SK-N-SH (cell line): ENCODE data around the gene MAGEF1. TPM values are rescaled to one million over a fixed set of nuclear protein-coding genes. Genes with fewer than 3 reads are reported as not detected.

Experiments used
- CTCF ChIA-PET: fragments of 300-600, 350-600 bp; formaldehyde crosslinking; extraction: SDS; loops from one replicate; lab custom pipeline; 2021; lab: Yijun Ruan, JAX
- POLR2A ChIA-PET: fragments of 350-600 bp; sonication (Branson Sonifier 250); formaldehyde crosslinking; extraction: SDS; loops from one replicate; lab custom pipeline; 2020; ENCODE audit warnings: antibody characterized with exemption, inconsistent platforms; lab: Yijun Ruan, JAX
- DNase-seq: peaks from one replicate; pipeline ENCODE4 v3.0.0; 2012
- H2AFZ ChIP-seq: fragments of 200-600 bp; sonication (generic); 2 replicates; pipeline ENCODE4 v1.8.1; 2016; ENCODE audit warnings: antibody characterized with exemption, mild to moderate bottlenecking, low read depth
- H3F3A ChIP-seq: fragments of 200-600 bp; sonication (generic); replicated peaks from 2 replicates; pipeline ENCODE3; 2016; ENCODE audit warnings: antibody characterized with exemption, mild to moderate bottlenecking; ENCODE audit not compliant: insufficient read depth
- H3K27ac ChIP-seq, 2 experiments: fragments of 200-500 bp in 1 of 2; fragments of 200-600 bp in 1 of 2; sonication (Bioruptor generic) in 1 of 2; sonication (generic), shearing (Covaris generic) in 1 of 2; 2 replicates each; pipeline versions ENCODE4 v1.5.1 to v1.6.1; 2014 to 2016; ENCODE audit warnings: low read depth in 2 of 2, inconsistent platforms in 1 of 2, low read length in 1 of 2, mild to moderate bottlenecking in 1 of 2, mixed read lengths in 1 of 2
- H3K27me3 ChIP-seq: fragments of 200-600 bp; sonication (generic), shearing (Covaris generic); 2 replicates; pipeline ENCODE4 v1.6.1; 2016; ENCODE audit warnings: mixed run types; ENCODE audit not compliant: insufficient read depth
- H3K36me3 ChIP-seq, 2 experiments: fragments of 200-500 bp in 1 of 2; fragments of 200-600 bp in 1 of 2; sonication (Bioruptor generic) in 1 of 2; sonication (generic) in 1 of 2; replicated peaks in 1 of 2; 2 replicates each; pipeline versions ENCODE3 to v1.5.1; 2014 to 2016; ENCODE audit warnings: low read length in 1 of 2, mild to moderate bottlenecking in 1 of 2; ENCODE audit not compliant: insufficient read depth in 2 of 2, control insufficient read depth in 1 of 2
- H3K4me1 ChIP-seq, 2 experiments: fragments of 200-500 bp in 1 of 2; fragments of 200-600 bp in 1 of 2; sonication (Bioruptor generic) in 1 of 2; sonication (generic), shearing (Covaris generic) in 1 of 2; 2 replicates each; pipeline versions ENCODE4 v1.5.1 to v1.6.1; 2014 to 2016; ENCODE audit warnings: low read depth in 1 of 2, low read length in 1 of 2, mixed run types in 1 of 2; ENCODE audit not compliant: insufficient read depth in 2 of 2, control insufficient read depth in 1 of 2
- H3K4me2 ChIP-seq: fragments of 200-600 bp; sonication (generic), shearing (Covaris generic); 2 replicates; pipeline ENCODE4 v1.6.1; 2017; ENCODE audit warnings: mixed run types
- H3K4me3 ChIP-seq, 2 experiments: fragments of 200-500 bp in 1 of 2; fragments of 200-600 bp in 1 of 2; sonication (Bioruptor generic) in 1 of 2; sonication (generic), shearing (Covaris generic) in 1 of 2; 2 replicates each; pipeline versions ENCODE4 v1.5.1 to v1.8.1; 2014 to 2016; ENCODE audit warnings: low read depth in 2 of 2, inconsistent platforms in 1 of 2, low read length in 1 of 2, mild to moderate bottlenecking in 1 of 2, mixed read lengths in 1 of 2, moderate library complexity in 1 of 2
- H3K79me2 ChIP-seq: fragments of 200-600 bp; sonication (generic); 2 replicates; pipeline ENCODE4 v1.8.1; 2017; ENCODE audit warnings: mild to moderate bottlenecking; ENCODE audit not compliant: insufficient read depth
- H3K9ac ChIP-seq: fragments of 200-600 bp; sonication (generic); 2 replicates; pipeline ENCODE4 v1.6.1; 2017; ENCODE audit warnings: mixed run types
- H3K9me2 ChIP-seq: fragments of 200-600 bp; sonication (generic); 2 replicates; pipeline ENCODE4 v1.6.1; 2017; ENCODE audit warnings: mixed run types
- H3K9me3 ChIP-seq: fragments of 200-600 bp; sonication (generic); 2 replicates; pipeline ENCODE4 v1.6.1; 2017; ENCODE audit warnings: mixed run types, mild to moderate bottlenecking, moderate library complexity
- H4K20me1 ChIP-seq: fragments of 200-600 bp; sonication (generic); 2 replicates; pipeline ENCODE4 v1.6.1; 2017; ENCODE audit warnings: mild to moderate bottlenecking, mixed run types; ENCODE audit not compliant: insufficient read depth
- CHD2 ChIP-seq: fragments of 150-350 bp; IDR thresholded peaks from 2 replicates; pipeline ENCODE4 v1.6.1; 2018; ENCODE audit warnings: low read length; ENCODE audit not compliant: partially characterized antibody
- EZH2phosphoT487 ChIP-seq: fragments of 200-600 bp; sonication (generic); IDR thresholded peaks from 2 replicates; pipeline ENCODE4 v1.6.1; 2017; ENCODE audit warnings: low read depth, mixed run types, mild to moderate bottlenecking, antibody characterized with exemption, moderate library complexity, borderline replicate concordance
- FOSL2 ChIP-seq: IDR thresholded peaks from 2 replicates; pipeline ENCODE4 v1.4.0; 2012; ENCODE audit warnings: low read depth, mild to moderate bottlenecking, moderate library complexity, borderline replicate concordance
- JUND ChIP-seq: IDR thresholded peaks from 2 replicates; pipeline ENCODE4 v1.4.0; 2012
- MAX ChIP-seq: IDR thresholded peaks from 2 replicates; pipeline ENCODE4 v1.4.0; 2012; ENCODE audit warnings: low read depth
- MEF2A ChIP-seq: IDR thresholded peaks from 2 replicates; pipeline ENCODE4 v1.4.0; 2012; ENCODE audit warnings: low read depth, borderline replicate concordance
- MXI1 ChIP-seq: IDR thresholded peaks from 2 replicates; pipeline ENCODE4 v1.6.1; 2012; ENCODE audit warnings: mild to moderate bottlenecking, low read depth, low read length, improper control_type of control experiment
- NFIC ChIP-seq: IDR thresholded peaks from 2 replicates; pipeline ENCODE4 v1.4.0; 2012; ENCODE audit warnings: borderline replicate concordance
- RCOR1 ChIP-seq: fragments of 150-350 bp; IDR thresholded peaks from 2 replicates; pipeline ENCODE4 v1.6.1; 2017; ENCODE audit warnings: antibody characterized with exemption, low read length
- REST ChIP-seq: IDR thresholded peaks from 2 replicates; pipeline ENCODE4 v1.6.1; 2012; ENCODE audit warnings: mild to moderate bottlenecking, low read depth, low read length, moderate library complexity
- RFX5 ChIP-seq: IDR thresholded peaks from 2 replicates; pipeline ENCODE4 v1.6.1; 2012; ENCODE audit warnings: mild to moderate bottlenecking, improper control_type of control experiment, low read length
- SIN3A ChIP-seq: IDR thresholded peaks from 2 replicates; pipeline ENCODE4 v1.6.1; 2012; ENCODE audit warnings: low read depth, mild to moderate bottlenecking, low read length, moderate library complexity, borderline replicate concordance
- TAF1 ChIP-seq: IDR thresholded peaks from 2 replicates; pipeline ENCODE4 v1.6.1; 2012; ENCODE audit warnings: low read depth, mild to moderate bottlenecking, low read length, moderate library complexity, borderline replicate concordance
- TEAD4 ChIP-seq: IDR thresholded peaks from 2 replicates; pipeline ENCODE4 v1.4.0; 2012; ENCODE audit warnings: mild to moderate bottlenecking, borderline replicate concordance; ENCODE audit not compliant: insufficient read depth
- USF1 ChIP-seq: IDR thresholded peaks from 2 replicates; pipeline ENCODE4 v1.4.0; 2012; ENCODE audit warnings: low read depth, borderline replicate concordance
- YY1 ChIP-seq: IDR thresholded peaks from 2 replicates; pipeline ENCODE4 v1.4.0; 2012; ENCODE audit warnings: low read depth, mild to moderate bottlenecking
- ZBTB33 ChIP-seq: IDR thresholded peaks from 2 replicates; pipeline ENCODE4 v1.4.0; 2012; ENCODE audit warnings: low read depth, borderline replicate concordance
- WGBS: methylation state at CpG from one replicate; pipeline ENCODE4 v1.1.6; 2017; ENCODE audit warnings: low lambda C conversion rate; 5-methylcytosine and 5-hydroxymethylcytosine counted together
- polyA plus RNA-seq, 3 experiments: library from polyadenylated mRNA; depleted of rRNA; stranded (reverse); fragments of >200 nt; gene quantifications; 2 replicates each; pipeline ENCODE4 v1.2.3, GENCODE V29; 2012
- TF ChIP-seq, protein P1 (sequence below): IDR thresholded peaks from 2 replicates; pipeline ENCODE4; 2012

The MAGEF1 gene
- polyA plus RNA-seq, 1 of the 3 experiments (the other 2 are of a cell fraction) = 45.2 TPM

DNA sequence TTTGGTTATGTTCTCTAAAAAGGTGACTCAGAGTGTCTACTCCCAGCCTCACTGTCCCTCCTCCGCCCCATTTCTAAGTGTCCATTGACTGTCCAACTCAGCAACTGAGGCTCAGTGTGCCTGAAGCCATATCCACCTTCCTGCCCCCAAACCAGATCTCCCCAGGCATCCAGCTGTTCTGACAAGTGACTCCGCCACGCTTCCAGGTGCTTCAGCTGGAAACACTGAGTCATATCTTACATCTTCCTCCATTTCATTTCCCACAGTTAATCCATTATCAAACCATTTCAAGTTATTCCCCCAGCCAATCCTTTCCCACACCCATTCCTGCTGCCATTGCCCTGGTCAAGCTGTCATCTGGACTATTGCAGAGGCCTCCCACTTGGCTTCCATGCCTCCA is 17.1 kb downstream of the MAGEF1 start:
- no peak overlapping the region for H3K4me2 ChIP-seq
- H3K9ac ChIP-seq = no peak overlapping the region
- H3K9me3 ChIP-seq = no peaks in the 10 kb centered on the region
- H3K27me3 ChIP-seq = no peaks in the 10 kb centered on the region
- H3K27ac ChIP-seq = no peak overlapping the region
- no peak for DNase-seq
- no peaks in the 10 kb centered on the region for H3K79me2 ChIP-seq
- no peaks in the 10 kb centered on the region for H3K36me3 ChIP-seq
- POLR2A ChIA-PET = no interaction called here
- WGBS = 63% methylated on average over 3 of the region's 3 CpGs
- H3K4me1 ChIP-seq = peaks cover 0 to 37% of the 10 kb centered on the region in 2 experiments; a peak in 2 of 4 replicates
- no peaks in the 10 kb centered on the region for H3K9me2 ChIP-seq
- H3K4me3 ChIP-seq = no peak overlapping the region
- no peaks in the 10 kb centered on the region for H4K20me1 ChIP-seq
- no peaks in the 10 kb centered on the region for H3F3A ChIP-seq
- no peak overlapping the region for H2AFZ ChIP-seq
- TF ChIP-seq TEAD4 (no peak), NFIC (no peak), TAF1 (no peak), MAX (no peak), SIN3A (no peak)
- TF ChIP-seq, protein P1, sequence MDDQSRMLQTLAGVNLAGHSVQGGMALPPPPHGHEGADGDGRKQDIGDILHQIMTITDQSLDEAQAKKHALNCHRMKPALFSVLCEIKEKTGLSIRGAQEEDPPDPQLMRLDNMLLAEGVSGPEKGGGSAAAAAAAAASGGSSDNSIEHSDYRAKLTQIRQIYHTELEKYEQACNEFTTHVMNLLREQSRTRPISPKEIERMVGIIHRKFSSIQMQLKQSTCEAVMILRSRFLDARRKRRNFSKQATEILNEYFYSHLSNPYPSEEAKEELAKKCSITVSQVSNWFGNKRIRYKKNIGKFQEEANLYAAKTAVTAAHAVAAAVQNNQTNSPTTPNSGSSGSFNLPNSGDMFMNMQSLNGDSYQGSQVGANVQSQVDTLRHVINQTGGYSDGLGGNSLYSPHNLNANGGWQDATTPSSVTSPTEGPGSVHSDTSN = no peak
- CTCF ChIA-PET = interaction anchor here (1.1 to 1.4 kb wide), 3 partner anchors 17 to 133 kb away, joined by 3 to 5 read pairs (median 4); partner anchors contain the start of genes EPHB3 and MAGEF1

- Histone ChIP-seq H3K36me3 (no peaks in the 10 kb centered on the region), H3K4me3 (no peak overlapping the region), H4K20me1 (no peaks in the 10 kb centered on the region), H3K4me1 (peaks cover 0 to 37% of the 10 kb centered on the region in 2 experiments; a peak in 2 of 4 replicates), H3K27ac (no peak overlapping the region), H3K79me2 (no peaks in the 10 kb centered on the region), H3K9me2 (no peaks in the 10 kb centered on the region), H2AFZ (no peak overlapping the region), H3K9me3 (no peaks in the 10 kb centered on the region), H3F3A (no peaks in the 10 kb centered on the region), H3K9ac (no peak overlapping the region), H3K27me3 (no peaks in the 10 kb centered on the region), H3K4me2 (no peak overlapping the region)
- WGBS = 100% methylated on average over 3 of the region's 4 CpGs
- DNase-seq = peak; percentile 5
- ChIA-PET CTCF (interaction anchor here (0.6 to 1.4 kb wide), 3 partner anchors 33 to 133 kb away, joined by 3 to 4 read pairs (median 3); partner anchors contain the start of gene EPHB3), POLR2A (interaction anchor here (2.3 kb wide), 1 partner anchor 17 kb away, joined by 10 read pairs; the partner anchor contains the start of gene MAGEF1)
- no peak for TF ChIP-seq JUND
- TF ChIP-seq REST = no peak
- no peak for TF ChIP-seq MEF2A
- TF ChIP-seq FOSL2 = no peak
- TF ChIP-seq YY1 = no peak
- TF ChIP-seq TAF1 = no peak
- TF ChIP-seq MXI1 = no peak
- TF ChIP-seq EZH2phosphoT487 = no peak
- no peak for TF ChIP-seq RFX5
- no peak for TF ChIP-seq USF1
- no peak for TF ChIP-seq RCOR1
- no peak for TF ChIP-seq CHD2
- TF ChIP-seq ZBTB33 = no peak
- TF ChIP-seq, protein P1 = no peak
Observed at GRCh38 chr3:184694133-184694665, 17.7 kb downstream of the MAGEF1 start.
